Lower leg skin (tissue), 4 donors: ENCODE results near the gene EHD1. TPM values are rescaled to one million over a fixed set of nuclear protein-coding genes. Genes with fewer than 3 reads are reported as not detected.

Source experiments
- DNase-seq, 2 donors: peaks; one replicate each; pipeline ENCODE4 v3.0.0-alpha.2; 2019; ENCODE audit warnings: low spot score in 2 of 2
- H3K4me3 ChIP-seq: fragments of 200-600 bp; sonication (generic); 2 replicates; pipeline ENCODE4 v1.5.1; 2017; ENCODE audit warnings: mild to moderate bottlenecking, low read depth; ENCODE audit not compliant: poor library complexity, severe bottlenecking
- POLR2A ChIP-seq, 2 donors: fragments of 450-650 bp; IDR thresholded peaks; one replicate each; pipeline ENCODE4 v1.6.1; 2016 to 2017; ENCODE audit warnings: antibody characterized with exemption in 2 of 2, mild to moderate bottlenecking in 1 of 2, moderate library complexity in 1 of 2
- WGBS, 2 donors: methylation state at CpG; one replicate each; pipeline ENCODE4 v1.1.5; 2018; 5-methylcytosine and 5-hydroxymethylcytosine counted together
- intact Hi-C: fragments of 100-400 bp; cut with DNase I; formaldehyde crosslinking; loops from one replicate; pipeline ENCODE4 v1.15.0; 2023; ENCODE audit warnings: low total_unique reads
- total RNA-seq, 4 donors: library from RNA; depleted of rRNA; stranded (reverse); fragments of >200 nt; gene quantifications; one replicate each; pipeline ENCODE4 v1.1.0, GENCODE V29; 2016
- TF ChIP-seq, protein P1 (sequence below), 3 donors: fragments of 450-650 bp; IDR thresholded peaks; one replicate each; pipeline ENCODE4 v1.5.1; 2016; ENCODE audit warnings: antibody characterized with exemption in 3 of 3, mild to moderate bottlenecking in 3 of 3, moderate library complexity in 2 of 3

EHD1 gene
- total RNA-seq, 4 donors from 2014 or later: 81.0 to 98.9 (median 90.5) TPM

DNA sequence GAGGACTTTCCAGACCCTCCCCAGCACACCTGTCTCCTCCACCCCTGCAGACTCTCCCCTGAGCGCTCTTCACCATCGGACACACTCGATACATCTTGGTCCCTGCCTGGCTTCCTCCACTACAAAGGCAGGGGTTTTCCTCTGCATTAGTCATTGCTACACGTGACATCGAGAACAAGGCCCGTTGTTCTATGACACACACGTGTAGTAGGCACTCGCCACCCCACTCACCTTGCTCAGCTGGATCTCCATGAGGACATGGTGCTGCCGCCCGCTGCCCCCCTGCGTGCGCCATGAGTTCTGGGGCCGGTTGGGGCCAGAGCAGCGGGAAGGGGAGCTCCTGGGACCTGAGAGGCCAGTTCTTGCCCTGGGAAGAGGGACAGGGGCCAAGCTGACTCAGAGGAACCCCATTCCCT lies 21.9 kb upstream of the EHD1 start:
- no peak for TF ChIP-seq POLR2A (IDR thresholded peaks at IDR 0.05)
- TF ChIP-seq, protein P1, sequence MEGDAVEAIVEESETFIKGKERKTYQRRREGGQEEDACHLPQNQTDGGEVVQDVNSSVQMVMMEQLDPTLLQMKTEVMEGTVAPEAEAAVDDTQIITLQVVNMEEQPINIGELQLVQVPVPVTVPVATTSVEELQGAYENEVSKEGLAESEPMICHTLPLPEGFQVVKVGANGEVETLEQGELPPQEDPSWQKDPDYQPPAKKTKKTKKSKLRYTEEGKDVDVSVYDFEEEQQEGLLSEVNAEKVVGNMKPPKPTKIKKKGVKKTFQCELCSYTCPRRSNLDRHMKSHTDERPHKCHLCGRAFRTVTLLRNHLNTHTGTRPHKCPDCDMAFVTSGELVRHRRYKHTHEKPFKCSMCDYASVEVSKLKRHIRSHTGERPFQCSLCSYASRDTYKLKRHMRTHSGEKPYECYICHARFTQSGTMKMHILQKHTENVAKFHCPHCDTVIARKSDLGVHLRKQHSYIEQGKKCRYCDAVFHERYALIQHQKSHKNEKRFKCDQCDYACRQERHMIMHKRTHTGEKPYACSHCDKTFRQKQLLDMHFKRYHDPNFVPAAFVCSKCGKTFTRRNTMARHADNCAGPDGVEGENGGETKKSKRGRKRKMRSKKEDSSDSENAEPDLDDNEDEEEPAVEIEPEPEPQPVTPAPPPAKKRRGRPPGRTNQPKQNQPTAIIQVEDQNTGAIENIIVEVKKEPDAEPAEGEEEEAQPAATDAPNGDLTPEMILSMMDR (IDR thresholded peaks at IDR 0.05): no peak
- intact Hi-C loops: loop anchor here (2.0 kb wide), 1 partner anchor 75 kb away; no protein-coding TSS in a partner anchor
- no peak overlapping the region for H3K4me3 ChIP-seq
- no peak for DNase-seq
- 70 to 81% methylated on average over 14 of the region's 14 CpGs for WGBS, 2 donors

DNA sequence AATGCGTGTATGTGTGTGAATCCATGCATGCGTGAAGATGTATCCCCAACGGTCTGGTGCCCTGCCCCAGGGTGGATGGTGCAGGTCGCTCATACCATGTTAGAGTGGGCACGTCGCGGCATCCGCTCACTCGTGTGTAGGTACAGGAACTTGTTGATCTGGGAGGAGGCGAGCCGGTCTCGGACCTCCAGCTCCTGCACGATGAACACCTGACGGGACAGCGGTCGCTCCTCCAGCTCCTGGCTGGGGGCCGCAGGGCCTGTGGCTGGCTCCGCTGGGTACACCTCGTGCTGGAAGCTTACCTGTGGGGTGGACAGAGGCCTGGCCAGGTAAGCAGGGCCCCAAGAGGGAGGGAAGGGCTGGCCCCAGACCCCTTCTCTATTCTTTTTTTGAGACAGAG lies 20.1 kb upstream of the EHD1 start:
- H3K4me3 ChIP-seq: no peak overlapping the region
- 94 to 95% methylated on average over 19 of the region's 19 CpGs for WGBS, 2 donors
- TF ChIP-seq POLR2A (IDR thresholded peaks at IDR 0.05): no peak
- TF ChIP-seq, protein P1 (IDR thresholded peaks at IDR 0.05): no peak
- DNase-seq: no peak
- intact Hi-C loops: no loop called here

- TF ChIP-seq, protein P1 (IDR thresholded peaks at IDR 0.05): no peak
- TF ChIP-seq POLR2A (IDR thresholded peaks at IDR 0.05): no peak
- H3K4me3 ChIP-seq: no peak overlapping the region
- DNase-seq: no peak
- intact Hi-C loops: no loop called here
- WGBS, 2 donors: 92 to 94% methylated on average over 9 of the region's 9 CpGs
These were observed 19.6 kb upstream of the EHD1 start for GRCh38 chr11:64898076-64898445.

- no peak for DNase-seq
- intact Hi-C loops: no loop called here
- 91% methylated on average over 11 to 19 of the region's 19 CpGs for WGBS, 2 donors
- H3K4me3 ChIP-seq: no peak overlapping the region
- TF ChIP-seq POLR2A (IDR thresholded peaks at IDR 0.05): no peak
- TF ChIP-seq, protein P1 (IDR thresholded peaks at IDR 0.05): no peak
These were observed 19.1 kb upstream of the EHD1 start for GRCh38 chr11:64897381-64898075.

DNA sequence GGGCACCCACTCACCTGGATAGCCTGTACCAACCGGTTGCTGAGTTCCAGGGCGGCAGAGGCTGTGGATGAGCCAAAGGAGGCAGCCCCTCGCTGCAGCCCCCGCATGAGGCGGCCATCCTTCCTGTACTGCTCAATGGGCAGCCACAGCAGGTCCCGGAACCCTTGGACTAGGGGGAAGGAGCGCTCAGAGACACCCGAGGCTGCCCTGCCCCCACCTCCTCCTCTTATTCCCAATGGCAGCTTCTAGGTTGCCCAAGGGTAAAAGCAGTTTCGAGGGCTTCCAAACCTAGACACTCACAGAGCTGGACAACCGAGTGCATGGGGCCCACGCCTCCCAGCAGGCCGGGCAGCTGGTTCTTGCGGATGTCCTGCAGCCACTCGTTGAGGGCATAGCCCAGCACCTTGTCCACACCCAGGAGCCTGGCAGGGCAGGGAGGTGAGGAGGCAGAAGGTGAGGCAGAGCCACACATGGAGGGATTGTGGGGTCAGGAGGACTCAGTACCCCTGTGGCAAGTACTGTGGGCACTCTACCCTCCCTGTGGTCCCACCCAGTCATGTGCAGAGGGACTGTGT lies 18.1 kb upstream of the EHD1 start:
- no peak for TF ChIP-seq POLR2A (IDR thresholded peaks at IDR 0.05)
- H3K4me3 ChIP-seq: no peak overlapping the region
- intact Hi-C loops: no loop called here
- no peak for DNase-seq
- 72 to 90% methylated on average over 12 to 14 of the region's 14 CpGs for WGBS, 2 donors

- WGBS, 2 donors: 85 to 90% methylated on average over 29 to 31 of the region's 39 CpGs
- H3K4me3 ChIP-seq: no peak overlapping the region
- no peak for DNase-seq
- no peak for TF ChIP-seq POLR2A (IDR thresholded peaks at IDR 0.05)
- TF ChIP-seq, protein P1 (IDR thresholded peaks at IDR 0.05): no peak
- intact Hi-C loops: loop anchor here (5.0 kb wide), 1 partner anchor 48 kb away; no protein-coding TSS in a partner anchor
These were observed 16.5 kb upstream of the EHD1 start for GRCh38 chr11:64894812-64895452.
